GM23338 (cell line): ENCODE measurements around the gene UBR2. TPM values are rescaled to one million over a fixed set of nuclear protein-coding genes. Genes with fewer than 3 reads are reported as not detected.

ENCODE experiments used
- ATAC-seq: fragments of 200-7000 bp; cut with Tn5 transposase; 3 replicates; pipeline ENCODE4 v1.9.1; 2020
- DNase-seq: peaks from one replicate; pipeline ENCODE4 v3.0.0-alpha.2; 2015; ENCODE audit warnings: low spot score
- H2AFZ ChIP-seq: fragments of 200-600 bp; sonication (generic); 2 replicates; pipeline ENCODE4 v1.8.0; 2016; ENCODE audit warnings: antibody characterized with exemption, mild to moderate bottlenecking, moderate library complexity
- H3F3A ChIP-seq: fragments of 200-600 bp; sonication (generic); replicated peaks from 2 replicates; pipeline ENCODE4 v1.8.0; 2017; ENCODE audit warnings: antibody characterized with exemption, mixed run types, low read depth
- H3K27ac ChIP-seq: fragments of 200-600 bp; sonication (generic); 2 replicates; pipeline ENCODE4 v1.6.1; 2016; ENCODE audit warnings: low read depth
- H3K27me3 ChIP-seq: fragments of 200-600 bp; sonication (generic); 2 replicates; pipeline ENCODE4 v1.8.0; 2016; ENCODE audit warnings: mild to moderate bottlenecking, mixed run types, moderate library complexity; ENCODE audit not compliant: insufficient read depth
- H3K36me3 ChIP-seq: fragments of 200-600 bp; sonication (generic); 2 replicates; pipeline ENCODE4 v1.8.0; 2016; ENCODE audit warnings: mild to moderate bottlenecking; ENCODE audit not compliant: insufficient read depth
- H3K4me1 ChIP-seq: fragments of 200-600 bp; sonication (generic); 2 replicates; pipeline ENCODE4 v1.8.0; 2016; ENCODE audit warnings: mild to moderate bottlenecking, moderate library complexity; ENCODE audit not compliant: insufficient read depth
- H3K4me2 ChIP-seq: fragments of 200-600 bp; sonication (generic); 2 replicates; pipeline ENCODE4 v1.7.1; 2017; ENCODE audit warnings: mixed run types
- H3K4me3 ChIP-seq: fragments of 200-600 bp; sonication (generic); 2 replicates; pipeline ENCODE4 v1.6.1; 2016; ENCODE audit warnings: mixed run types
- H3K79me2 ChIP-seq: fragments of 200-600 bp; sonication (generic); replicated peaks from 2 replicates; pipeline ENCODE4 v1.8.0; 2017; ENCODE audit warnings: mild to moderate bottlenecking; ENCODE audit not compliant: insufficient read depth
- H3K9me2 ChIP-seq: fragments of 200-600 bp; sonication (generic); 2 replicates; pipeline ENCODE4 v1.8.0; 2017; ENCODE audit not compliant: insufficient read depth
- H4K20me1 ChIP-seq: fragments of 200-600 bp; sonication (generic); replicated peaks from 2 replicates; pipeline ENCODE4 v1.8.0; 2017; ENCODE audit warnings: mild to moderate bottlenecking; ENCODE audit not compliant: insufficient read depth
- H3K27ac Mint-ChIP-seq: 2 replicates; pipeline ENCODE4 v1.8.0; 2020; ENCODE audit warnings: inconsistent platforms, mild to moderate bottlenecking, moderate library complexity, mixed read lengths
- H3K27me3 Mint-ChIP-seq: 3 replicates; pipeline ENCODE4 v1.8.0; 2022; ENCODE audit warnings: low read depth, mild to moderate bottlenecking, moderate library complexity, mixed read lengths, inconsistent platforms; ENCODE audit not compliant: insufficient read depth, poor library complexity
- H3K36me3 Mint-ChIP-seq: 3 replicates; pipeline ENCODE4 v1.8.0; 2021; ENCODE audit warnings: low read depth, mild to moderate bottlenecking, inconsistent platforms, moderate library complexity, mixed read lengths
- H3K4me1 Mint-ChIP-seq: 3 replicates; pipeline ENCODE4 v1.8.0; 2020; ENCODE audit warnings: mild to moderate bottlenecking, inconsistent platforms, mixed read lengths
- H3K4me3 Mint-ChIP-seq: 3 replicates; pipeline ENCODE4 v1.8.0; 2021; ENCODE audit warnings: moderate library complexity, mild to moderate bottlenecking, inconsistent platforms, mixed read lengths
- H3K9me3 Mint-ChIP-seq: 3 replicates; pipeline ENCODE4 v1.8.0; 2020; ENCODE audit warnings: moderate library complexity, mild to moderate bottlenecking, inconsistent platforms, mixed read lengths
- CREB1 ChIP-seq: fragments of 250-450 bp; sonication (Bioruptor Pico); IDR thresholded peaks from 2 replicates; pipeline ENCODE4 v1.5.0; 2020; ENCODE audit warnings: low read depth, mild to moderate bottlenecking, moderate library complexity
- JUNB ChIP-seq: IDR thresholded peaks from one replicate; pipeline ENCODE4 v1.6.1; 2016; ENCODE audit warnings: antibody characterized with exemption; ENCODE audit not compliant: unreplicated experiment
- NANOG ChIP-seq: IDR thresholded peaks from 2 replicates; pipeline ENCODE4 v1.6.1; 2016; ENCODE audit warnings: antibody characterized with exemption, borderline replicate concordance
- POLR2AphosphoS5 ChIP-seq: IDR thresholded peaks from 2 replicates; pipeline ENCODE4 v1.6.1; 2016; ENCODE audit warnings: antibody characterized with exemption, low read depth
- ZNF114 ChIP-seq: fragments of 250-450 bp; sonication (Bioruptor Pico); IDR thresholded peaks from 2 replicates; pipeline ENCODE4 v1.5.0; 2020; ENCODE audit warnings: mild to moderate bottlenecking, moderate library complexity
- ZNF331 ChIP-seq: fragments of 250-450 bp; sonication (Bioruptor Pico); IDR thresholded peaks from 2 replicates; pipeline ENCODE4 v1.5.0; 2020; ENCODE audit warnings: low read depth, mild to moderate bottlenecking, moderate library complexity
- polyA plus RNA-seq: library from polyadenylated mRNA; unstranded; fragments of >200 nt; fragmentation: Nextera tagmentation; extraction: Ambion mirVana; gene quantifications from 2 replicates; pipeline ENCODE4 v1.2.1, GENCODE V29; 2016
- total RNA-seq: library from RNA; depleted of rRNA; stranded (reverse); fragments of >200 nt; shearing (Covaris generic); gene quantifications from 2 replicates; pipeline ENCODE4 v1.2.3, GENCODE V29; 2014
- TF ChIP-seq, protein P1 (sequence below): IDR thresholded peaks from one replicate; pipeline ENCODE4 v1.6.1; 2018; ENCODE audit warnings: antibody characterized with exemption; ENCODE audit not compliant: unreplicated experiment
- TF ChIP-seq, protein P2 (sequence below), 2 experiments: fragments of 200-600 bp in 1 of 2; sonication (generic) in 1 of 2; conservative IDR thresholded peaks; 2 replicates each; pipeline versions ENCODE4 v1.5.1 to v1.6.1; 2016 to 2017; ENCODE audit warnings: antibody characterized with exemption in 2 of 2, low read depth in 2 of 2, mild to moderate bottlenecking in 2 of 2, moderate library complexity in 1 of 2
- TF ChIP-seq, protein P3 (sequence below): IDR thresholded peaks from 2 replicates; pipeline ENCODE4 v1.6.1; 2016; ENCODE audit warnings: antibody characterized with exemption
- TF ChIP-seq, protein P4 (sequence below): fragments of 250-450 bp; sonication (Bioruptor Pico); IDR thresholded peaks from 2 replicates; pipeline ENCODE4 v1.5.0; 2020; ENCODE audit warnings: mild to moderate bottlenecking, moderate library complexity

UBR2 gene
- total and polyA plus RNA-seq, 2 experiments from 2014 or later, result 6.7 to 21.2 TPM

DNA sequence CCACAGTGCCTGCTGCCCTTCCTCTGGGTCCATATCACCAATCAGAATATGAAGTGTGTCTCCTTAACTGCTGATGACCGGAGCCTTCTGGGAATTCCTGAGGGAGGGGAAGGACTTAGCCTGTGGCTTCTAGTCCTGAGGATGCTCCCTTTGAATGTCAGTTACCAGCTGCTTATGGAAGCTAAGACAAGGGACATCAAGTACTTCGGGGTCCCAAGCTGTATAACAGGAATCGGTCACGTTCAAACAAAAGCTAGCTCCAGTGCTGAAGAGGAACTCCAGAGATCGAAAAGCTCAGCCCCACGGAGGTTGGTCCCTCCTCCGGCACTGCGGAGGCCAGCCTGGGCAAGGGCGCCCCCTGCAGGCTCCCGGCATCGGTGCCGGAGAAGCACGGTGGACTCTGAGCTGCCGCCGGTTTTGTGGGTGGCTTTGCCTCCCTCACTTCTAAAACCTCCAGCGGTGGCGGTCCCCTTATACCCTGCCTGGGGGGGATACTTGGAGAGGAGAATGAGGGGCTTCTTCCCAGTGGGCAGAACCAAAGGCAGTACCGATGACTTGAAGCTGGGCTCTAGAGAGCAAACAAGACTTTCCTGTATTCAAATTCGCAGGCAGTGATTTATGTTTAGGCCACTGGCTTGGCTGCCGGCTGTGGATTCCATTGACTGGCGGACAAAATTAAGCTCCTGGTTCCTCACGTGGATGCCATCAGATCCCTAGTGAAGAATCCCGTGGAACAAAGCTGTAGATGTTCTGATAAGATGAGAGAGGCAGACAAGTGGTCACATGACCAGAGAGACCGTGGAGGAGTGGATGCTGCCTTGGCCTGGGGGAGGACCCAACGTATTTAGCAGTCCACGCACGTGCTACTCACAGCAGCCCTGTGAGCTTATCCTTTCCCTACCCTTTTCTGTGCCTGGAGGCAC, 16.2 kb upstream of the UBR2 start:
- H3K36me3 Mint-ChIP-seq, result no peaks in the 10 kb centered on the region
- Histone ChIP-seq H3K79me2 (no peaks in the 10 kb centered on the region), H3F3A (no peaks in the 10 kb centered on the region), H3K4me1 (0 out of 2 replicates have a peak, but pooled peaks cover 5% of the 10 kb centered on the region), H3K9me2 (peaks cover 4% of the 10 kb centered on the region; the same call in 1 of the 2 replicates), H3K36me3 (no peaks in the 10 kb centered on the region), H2AFZ (peak overlapping the region; percentile 97), H3K27ac (no peak overlapping the region), H3K4me3 (peak overlapping the region; percentile 59), H3K4me2 (peak overlapping the region; percentile 81), H3K27me3 (no peaks in the 10 kb centered on the region), H4K20me1 (no peaks in the 10 kb centered on the region)
- H3K27me3 Mint-ChIP-seq, result peaks cover 4% of the 10 kb centered on the region
- ATAC-seq (peak; percentile 98), DNase-seq (peak; percentile 88)
- peak overlapping the region; percentile 37; the same call in 1 of the 2 replicates for H3K27ac Mint-ChIP-seq
- TF ChIP-seq NANOG, result no peak
- TF ChIP-seq, protein P1, sequence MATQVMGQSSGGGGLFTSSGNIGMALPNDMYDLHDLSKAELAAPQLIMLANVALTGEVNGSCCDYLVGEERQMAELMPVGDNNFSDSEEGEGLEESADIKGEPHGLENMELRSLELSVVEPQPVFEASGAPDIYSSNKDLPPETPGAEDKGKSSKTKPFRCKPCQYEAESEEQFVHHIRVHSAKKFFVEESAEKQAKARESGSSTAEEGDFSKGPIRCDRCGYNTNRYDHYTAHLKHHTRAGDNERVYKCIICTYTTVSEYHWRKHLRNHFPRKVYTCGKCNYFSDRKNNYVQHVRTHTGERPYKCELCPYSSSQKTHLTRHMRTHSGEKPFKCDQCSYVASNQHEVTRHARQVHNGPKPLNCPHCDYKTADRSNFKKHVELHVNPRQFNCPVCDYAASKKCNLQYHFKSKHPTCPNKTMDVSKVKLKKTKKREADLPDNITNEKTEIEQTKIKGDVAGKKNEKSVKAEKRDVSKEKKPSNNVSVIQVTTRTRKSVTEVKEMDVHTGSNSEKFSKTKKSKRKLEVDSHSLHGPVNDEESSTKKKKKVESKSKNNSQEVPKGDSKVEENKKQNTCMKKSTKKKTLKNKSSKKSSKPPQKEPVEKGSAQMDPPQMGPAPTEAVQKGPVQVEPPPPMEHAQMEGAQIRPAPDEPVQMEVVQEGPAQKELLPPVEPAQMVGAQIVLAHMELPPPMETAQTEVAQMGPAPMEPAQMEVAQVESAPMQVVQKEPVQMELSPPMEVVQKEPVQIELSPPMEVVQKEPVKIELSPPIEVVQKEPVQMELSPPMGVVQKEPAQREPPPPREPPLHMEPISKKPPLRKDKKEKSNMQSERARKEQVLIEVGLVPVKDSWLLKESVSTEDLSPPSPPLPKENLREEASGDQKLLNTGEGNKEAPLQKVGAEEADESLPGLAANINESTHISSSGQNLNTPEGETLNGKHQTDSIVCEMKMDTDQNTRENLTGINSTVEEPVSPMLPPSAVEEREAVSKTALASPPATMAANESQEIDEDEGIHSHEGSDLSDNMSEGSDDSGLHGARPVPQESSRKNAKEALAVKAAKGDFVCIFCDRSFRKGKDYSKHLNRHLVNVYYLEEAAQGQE, result peak; percentile 19
- no peak for TF ChIP-seq JUNB
- TF ChIP-seq, protein P2, sequence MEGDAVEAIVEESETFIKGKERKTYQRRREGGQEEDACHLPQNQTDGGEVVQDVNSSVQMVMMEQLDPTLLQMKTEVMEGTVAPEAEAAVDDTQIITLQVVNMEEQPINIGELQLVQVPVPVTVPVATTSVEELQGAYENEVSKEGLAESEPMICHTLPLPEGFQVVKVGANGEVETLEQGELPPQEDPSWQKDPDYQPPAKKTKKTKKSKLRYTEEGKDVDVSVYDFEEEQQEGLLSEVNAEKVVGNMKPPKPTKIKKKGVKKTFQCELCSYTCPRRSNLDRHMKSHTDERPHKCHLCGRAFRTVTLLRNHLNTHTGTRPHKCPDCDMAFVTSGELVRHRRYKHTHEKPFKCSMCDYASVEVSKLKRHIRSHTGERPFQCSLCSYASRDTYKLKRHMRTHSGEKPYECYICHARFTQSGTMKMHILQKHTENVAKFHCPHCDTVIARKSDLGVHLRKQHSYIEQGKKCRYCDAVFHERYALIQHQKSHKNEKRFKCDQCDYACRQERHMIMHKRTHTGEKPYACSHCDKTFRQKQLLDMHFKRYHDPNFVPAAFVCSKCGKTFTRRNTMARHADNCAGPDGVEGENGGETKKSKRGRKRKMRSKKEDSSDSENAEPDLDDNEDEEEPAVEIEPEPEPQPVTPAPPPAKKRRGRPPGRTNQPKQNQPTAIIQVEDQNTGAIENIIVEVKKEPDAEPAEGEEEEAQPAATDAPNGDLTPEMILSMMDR (conservative IDR thresholded peaks at IDR 0.05; ENCODE audit: low read depth in 2 of 2), result peak; percentile 97 to 99
- TF ChIP-seq, protein P3, sequence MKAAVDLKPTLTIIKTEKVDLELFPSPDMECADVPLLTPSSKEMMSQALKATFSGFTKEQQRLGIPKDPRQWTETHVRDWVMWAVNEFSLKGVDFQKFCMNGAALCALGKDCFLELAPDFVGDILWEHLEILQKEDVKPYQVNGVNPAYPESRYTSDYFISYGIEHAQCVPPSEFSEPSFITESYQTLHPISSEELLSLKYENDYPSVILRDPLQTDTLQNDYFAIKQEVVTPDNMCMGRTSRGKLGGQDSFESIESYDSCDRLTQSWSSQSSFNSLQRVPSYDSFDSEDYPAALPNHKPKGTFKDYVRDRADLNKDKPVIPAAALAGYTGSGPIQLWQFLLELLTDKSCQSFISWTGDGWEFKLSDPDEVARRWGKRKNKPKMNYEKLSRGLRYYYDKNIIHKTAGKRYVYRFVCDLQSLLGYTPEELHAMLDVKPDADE, result no peak
- TF ChIP-seq, protein P4, sequence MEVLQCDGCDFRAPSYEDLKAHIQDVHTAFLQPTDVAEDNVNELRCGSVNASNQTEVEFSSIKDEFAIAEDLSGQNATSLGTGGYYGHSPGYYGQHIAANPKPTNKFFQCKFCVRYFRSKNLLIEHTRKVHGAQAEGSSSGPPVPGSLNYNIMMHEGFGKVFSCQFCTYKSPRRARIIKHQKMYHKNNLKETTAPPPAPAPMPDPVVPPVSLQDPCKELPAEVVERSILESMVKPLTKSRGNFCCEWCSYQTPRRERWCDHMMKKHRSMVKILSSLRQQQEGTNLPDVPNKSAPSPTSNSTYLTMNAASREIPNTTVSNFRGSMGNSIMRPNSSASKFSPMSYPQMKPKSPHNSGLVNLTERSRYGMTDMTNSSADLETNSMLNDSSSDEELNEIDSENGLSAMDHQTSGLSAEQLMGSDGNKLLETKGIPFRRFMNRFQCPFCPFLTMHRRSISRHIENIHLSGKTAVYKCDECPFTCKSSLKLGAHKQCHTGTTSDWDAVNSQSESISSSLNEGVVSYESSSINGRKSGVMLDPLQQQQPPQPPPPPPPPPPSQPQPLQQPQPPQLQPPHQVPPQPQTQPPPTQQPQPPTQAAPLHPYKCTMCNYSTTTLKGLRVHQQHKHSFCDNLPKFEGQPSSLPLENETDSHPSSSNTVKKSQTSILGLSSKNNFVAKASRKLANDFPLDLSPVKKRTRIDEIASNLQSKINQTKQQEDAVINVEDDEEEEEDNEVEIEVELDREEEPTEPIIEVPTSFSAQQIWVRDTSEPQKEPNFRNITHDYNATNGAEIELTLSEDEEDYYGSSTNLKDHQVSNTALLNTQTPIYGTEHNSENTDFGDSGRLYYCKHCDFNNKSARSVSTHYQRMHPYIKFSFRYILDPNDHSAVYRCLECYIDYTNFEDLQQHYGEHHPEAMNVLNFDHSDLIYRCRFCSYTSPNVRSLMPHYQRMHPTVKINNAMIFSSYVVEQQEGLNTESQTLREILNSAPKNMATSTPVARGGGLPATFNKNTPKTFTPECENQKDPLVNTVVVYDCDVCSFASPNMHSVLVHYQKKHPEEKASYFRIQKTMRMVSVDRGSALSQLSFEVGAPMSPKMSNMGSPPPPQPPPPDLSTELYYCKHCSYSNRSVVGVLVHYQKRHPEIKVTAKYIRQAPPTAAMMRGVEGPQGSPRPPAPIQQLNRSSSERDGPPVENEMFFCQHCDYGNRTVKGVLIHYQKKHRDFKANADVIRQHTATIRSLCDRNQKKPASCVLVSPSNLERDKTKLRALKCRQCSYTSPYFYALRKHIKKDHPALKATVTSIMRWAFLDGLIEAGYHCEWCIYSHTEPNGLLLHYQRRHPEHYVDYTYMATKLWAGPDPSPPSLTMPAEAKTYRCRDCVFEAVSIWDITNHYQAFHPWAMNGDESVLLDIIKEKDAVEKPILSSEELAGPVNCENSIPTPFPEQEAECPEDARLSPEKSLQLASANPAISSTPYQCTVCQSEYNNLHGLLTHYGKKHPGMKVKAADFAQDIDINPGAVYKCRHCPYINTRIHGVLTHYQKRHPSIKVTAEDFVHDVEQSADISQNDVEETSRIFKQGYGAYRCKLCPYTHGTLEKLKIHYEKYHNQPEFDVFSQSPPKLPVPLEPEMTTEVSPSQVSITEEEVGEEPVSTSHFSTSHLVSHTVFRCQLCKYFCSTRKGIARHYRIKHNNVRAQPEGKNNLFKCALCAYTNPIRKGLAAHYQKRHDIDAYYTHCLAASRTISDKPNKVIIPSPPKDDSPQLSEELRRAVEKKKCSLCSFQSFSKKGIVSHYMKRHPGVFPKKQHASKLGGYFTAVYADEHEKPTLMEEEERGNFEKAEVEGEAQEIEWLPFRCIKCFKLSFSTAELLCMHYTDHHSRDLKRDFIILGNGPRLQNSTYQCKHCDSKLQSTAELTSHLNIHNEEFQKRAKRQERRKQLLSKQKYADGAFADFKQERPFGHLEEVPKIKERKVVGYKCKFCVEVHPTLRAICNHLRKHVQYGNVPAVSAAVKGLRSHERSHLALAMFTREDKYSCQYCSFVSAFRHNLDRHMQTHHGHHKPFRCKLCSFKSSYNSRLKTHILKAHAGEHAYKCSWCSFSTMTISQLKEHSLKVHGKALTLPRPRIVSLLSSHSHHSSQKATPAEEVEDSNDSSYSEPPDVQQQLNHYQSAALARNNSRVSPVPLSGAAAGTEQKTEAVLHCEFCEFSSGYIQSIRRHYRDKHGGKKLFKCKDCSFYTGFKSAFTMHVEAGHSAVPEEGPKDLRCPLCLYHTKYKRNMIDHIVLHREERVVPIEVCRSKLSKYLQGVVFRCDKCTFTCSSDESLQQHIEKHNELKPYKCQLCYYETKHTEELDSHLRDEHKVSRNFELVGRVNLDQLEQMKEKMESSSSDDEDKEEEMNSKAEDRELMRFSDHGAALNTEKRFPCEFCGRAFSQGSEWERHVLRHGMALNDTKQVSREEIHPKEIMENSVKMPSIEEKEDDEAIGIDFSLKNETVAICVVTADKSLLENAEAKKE (CRISPR knock-in tag), result no peak
- TF ChIP-seq ZNF331, result no peak
- peak; percentile 43; the same call in 1 of the 2 replicates for TF ChIP-seq POLR2AphosphoS5
- TF ChIP-seq CREB1 (CRISPR knock-in tag), result 0 out of 2 replicates have a peak, but pooled peaks have one; percentile 21
- no peak for TF ChIP-seq ZNF114 (CRISPR knock-in tag)
- peaks cover 10% of the 10 kb centered on the region for H3K4me1 Mint-ChIP-seq
- no peaks in the 10 kb centered on the region for H3K9me3 Mint-ChIP-seq
- peak overlapping the region; percentile 83 for H3K4me3 Mint-ChIP-seq
